ENCODE measurements around the gene ONECUT3.

Gene ONECUT3

GRCh38 chr19:1806184-1807029 lies 53.1 kb downstream of the ONECUT3 start:
- no peak overlapping the region for H3K9ac ChIP-seq (ENCODE audit: low read length in 5 of 5)
- H3K36me3 ChIP-seq (ENCODE audit: control insufficient read depth in 5 of 5, insufficient read depth in 5 of 5, low read length in 5 of 5): no peaks in the 10 kb centered on the region
- peaks cover 0 to under 1% (median 0%) of the 10 kb centered on the region in 5 donors for H3K4me1 ChIP-seq (ENCODE audit: control insufficient read depth in 5 of 5, insufficient read depth in 5 of 5, low read length in 5 of 5)
- H3K4me3 ChIP-seq (ENCODE audit: low read depth in 1 of 5, low read length in 5 of 5): no peak overlapping the region
- H3K9me3 ChIP-seq (ENCODE audit: control insufficient read depth in 5 of 5, low read length in 5 of 5): peaks cover 0 to 2% (median 0%) of the 10 kb centered on the region in 5 donors
- no peaks in the 10 kb centered on the region for H3K27me3 ChIP-seq (ENCODE audit: control insufficient read depth in 5 of 5, insufficient read depth in 4 of 5, low read length in 5 of 5)
- no peak overlapping the region for H3K27ac ChIP-seq (ENCODE audit: low read depth, low read length)

GRCh38 chr19:1807030-1807694 lies 53.9 kb downstream of the ONECUT3 start:
- Histone ChIP-seq H3K4me1 (ENCODE audit: control insufficient read depth in 5 of 5, insufficient read depth in 5 of 5, low read length in 5 of 5) (peaks cover 0 to 7% (median 5%) of the 10 kb centered on the region in 5 donors), H3K27ac (ENCODE audit: low read depth, low read length) (no peak overlapping the region), H3K27me3 (ENCODE audit: control insufficient read depth in 5 of 5, insufficient read depth in 4 of 5, low read length in 5 of 5) (no peaks in the 10 kb centered on the region), H3K4me3 (ENCODE audit: low read depth in 1 of 5, low read length in 5 of 5) (no peak overlapping the region), H3K9ac (ENCODE audit: low read length in 5 of 5) (no peak overlapping the region), H3K9me3 (ENCODE audit: control insufficient read depth in 5 of 5, low read length in 5 of 5) (peaks cover 0 to 2% (median 0%) of the 10 kb centered on the region in 5 donors), H3K36me3 (ENCODE audit: control insufficient read depth in 5 of 5, insufficient read depth in 5 of 5, low read length in 5 of 5) (no peaks in the 10 kb centered on the region)

DNA sequence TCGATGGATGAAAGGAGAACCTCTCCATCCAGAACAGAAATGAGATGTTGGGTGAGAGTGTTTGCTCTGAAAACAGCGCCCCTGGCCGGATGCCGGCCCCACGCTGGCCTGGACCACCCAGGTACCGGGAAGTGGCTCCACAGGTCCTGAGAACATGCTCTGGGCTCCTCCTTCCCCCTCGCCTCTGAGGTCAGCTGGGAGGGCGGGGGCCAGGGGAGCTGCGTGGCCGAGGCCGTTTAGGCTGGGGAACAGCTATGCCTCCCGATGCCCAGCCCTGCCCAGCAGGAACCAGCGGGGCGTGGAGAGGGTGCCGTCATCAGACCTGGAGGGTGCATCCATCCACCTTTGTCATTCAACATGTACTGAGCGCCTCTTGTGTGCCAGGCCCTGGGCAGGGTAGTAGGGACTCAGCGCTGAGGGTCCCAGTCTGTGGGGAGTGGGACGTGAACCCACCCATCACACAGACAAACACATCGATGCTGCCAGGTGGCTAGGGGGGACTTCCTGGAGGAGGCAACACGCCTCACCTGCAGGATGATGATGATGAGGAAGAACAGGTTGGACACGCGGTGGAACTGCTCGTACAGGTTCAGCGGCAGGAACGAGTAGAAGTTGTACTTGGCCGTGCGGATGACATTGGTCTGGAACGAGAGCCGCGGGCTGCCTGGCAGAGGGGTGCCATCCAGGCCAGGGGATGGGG lies 54.5 kb downstream of the ONECUT3 start:
- no peaks in the 10 kb centered on the region for H3K36me3 ChIP-seq (ENCODE audit: control insufficient read depth in 5 of 5, insufficient read depth in 5 of 5, low read length in 5 of 5)
- peaks cover 0 to 13% (median 9%) of the 10 kb centered on the region in 5 donors for H3K4me1 ChIP-seq (ENCODE audit: control insufficient read depth in 5 of 5, insufficient read depth in 5 of 5, low read length in 5 of 5)
- H3K4me3 ChIP-seq (ENCODE audit: low read depth in 1 of 5, low read length in 5 of 5): no peak overlapping the region
- H3K9me3 ChIP-seq (ENCODE audit: control insufficient read depth in 5 of 5, low read length in 5 of 5): peaks cover 0 to 2% (median 0%) of the 10 kb centered on the region in 5 donors
- H3K27me3 ChIP-seq (ENCODE audit: control insufficient read depth in 5 of 5, insufficient read depth in 4 of 5, low read length in 5 of 5): no peaks in the 10 kb centered on the region
- H3K27ac ChIP-seq (ENCODE audit: low read depth, low read length): no peak overlapping the region
- H3K9ac ChIP-seq (ENCODE audit: low read length in 5 of 5): no peak overlapping the region

- H3K9ac ChIP-seq (ENCODE audit: low read length in 5 of 5): no peak overlapping the region
- no peaks in the 10 kb centered on the region for H3K27me3 ChIP-seq (ENCODE audit: control insufficient read depth in 5 of 5, insufficient read depth in 4 of 5, low read length in 5 of 5)
- H3K9me3 ChIP-seq (ENCODE audit: control insufficient read depth in 5 of 5, low read length in 5 of 5): peaks cover 0 to 2% (median 0%) of the 10 kb centered on the region in 5 donors
- no peak overlapping the region for H3K4me3 ChIP-seq (ENCODE audit: low read depth in 1 of 5, low read length in 5 of 5)
- peaks cover 0 to 19% (median 14%) of the 10 kb centered on the region in 5 donors for H3K4me1 ChIP-seq (ENCODE audit: control insufficient read depth in 5 of 5, insufficient read depth in 5 of 5, low read length in 5 of 5)
- H3K36me3 ChIP-seq (ENCODE audit: control insufficient read depth in 5 of 5, insufficient read depth in 5 of 5, low read length in 5 of 5): no peaks in the 10 kb centered on the region
- H3K27ac ChIP-seq (ENCODE audit: low read depth, low read length): no peak overlapping the region
These were observed 55.1 kb downstream of the ONECUT3 start for GRCh38 chr19:1808395-1808731.

DNA sequence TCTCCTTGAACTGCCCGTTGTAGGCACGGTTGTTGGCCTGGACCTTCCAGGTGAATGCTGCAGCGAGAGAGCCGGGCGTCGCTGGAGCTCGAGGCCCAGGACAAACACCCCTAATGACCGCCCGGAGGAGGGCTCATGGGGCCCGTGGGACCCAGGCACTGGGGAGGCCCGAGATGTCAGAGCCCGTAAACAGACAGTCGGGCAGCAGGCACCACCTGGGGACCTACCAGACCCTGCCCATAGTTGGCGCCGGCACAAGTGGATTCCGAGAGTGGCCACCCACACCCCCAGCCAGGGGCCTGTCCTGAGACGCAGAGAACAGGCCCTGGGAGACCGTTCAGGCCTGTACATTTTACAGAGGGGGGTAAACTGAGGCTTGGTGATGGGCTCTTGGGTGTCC lies 56.4 kb downstream of the ONECUT3 start:
- Histone ChIP-seq H3K27ac (ENCODE audit: low read depth, low read length) (no peak overlapping the region), H3K4me3 (ENCODE audit: low read depth in 1 of 5, low read length in 5 of 5) (no peak overlapping the region), H3K9ac (ENCODE audit: low read length in 5 of 5) (no peak overlapping the region), H3K4me1 (ENCODE audit: control insufficient read depth in 5 of 5, insufficient read depth in 5 of 5, low read length in 5 of 5) (peaks cover 0 to 20% (median 15%) of the 10 kb centered on the region in 5 donors), H3K36me3 (ENCODE audit: control insufficient read depth in 5 of 5, insufficient read depth in 5 of 5, low read length in 5 of 5) (peaks cover 0 to 1% (median 0%) of the 10 kb centered on the region in 5 donors), H3K27me3 (ENCODE audit: control insufficient read depth in 5 of 5, insufficient read depth in 4 of 5, low read length in 5 of 5) (no peaks in the 10 kb centered on the region), H3K9me3 (ENCODE audit: control insufficient read depth in 5 of 5, low read length in 5 of 5) (no peaks in the 10 kb centered on the region)

GRCh38 chr19:1810439-1811160 lies 57.3 kb downstream of the ONECUT3 start:
- Histone ChIP-seq H3K9ac (ENCODE audit: low read length in 5 of 5) (no peak overlapping the region), H3K36me3 (ENCODE audit: control insufficient read depth in 5 of 5, insufficient read depth in 5 of 5, low read length in 5 of 5) (peaks cover 0 to 9% (median 2%) of the 10 kb centered on the region in 5 donors), H3K9me3 (ENCODE audit: control insufficient read depth in 5 of 5, low read length in 5 of 5) (no peaks in the 10 kb centered on the region), H3K27ac (ENCODE audit: low read depth, low read length) (peak overlapping the region; percentile 40), H3K27me3 (ENCODE audit: control insufficient read depth in 5 of 5, insufficient read depth in 4 of 5, low read length in 5 of 5) (no peaks in the 10 kb centered on the region), H3K4me3 (ENCODE audit: low read depth in 1 of 5, low read length in 5 of 5) (no peak overlapping the region), H3K4me1 (ENCODE audit: control insufficient read depth in 5 of 5, insufficient read depth in 5 of 5, low read length in 5 of 5) (peaks cover 0 to 20% (median 15%) of the 10 kb centered on the region in 5 donors)

- Histone ChIP-seq H3K27me3 (ENCODE audit: control insufficient read depth in 5 of 5, insufficient read depth in 4 of 5, low read length in 5 of 5) (no peaks in the 10 kb centered on the region), H3K9me3 (ENCODE audit: control insufficient read depth in 5 of 5, low read length in 5 of 5) (no peaks in the 10 kb centered on the region), H3K27ac (ENCODE audit: low read depth, low read length) (peak overlapping the region; percentile 40), H3K4me3 (ENCODE audit: low read depth in 1 of 5, low read length in 5 of 5) (peak overlapping the region in 2 of 5 donors; percentile 46 to 56), H3K36me3 (ENCODE audit: control insufficient read depth in 5 of 5, insufficient read depth in 5 of 5, low read length in 5 of 5) (peaks cover 0 to 17% (median 10%) of the 10 kb centered on the region in 5 donors), H3K9ac (ENCODE audit: low read length in 5 of 5) (no peak overlapping the region), H3K4me1 (ENCODE audit: control insufficient read depth in 5 of 5, insufficient read depth in 5 of 5, low read length in 5 of 5) (peaks cover 0 to 20% (median 15%) of the 10 kb centered on the region in 5 donors)
These were observed 58.2 kb downstream of the ONECUT3 start for GRCh38 chr19:1811472-1811894.

DNA sequence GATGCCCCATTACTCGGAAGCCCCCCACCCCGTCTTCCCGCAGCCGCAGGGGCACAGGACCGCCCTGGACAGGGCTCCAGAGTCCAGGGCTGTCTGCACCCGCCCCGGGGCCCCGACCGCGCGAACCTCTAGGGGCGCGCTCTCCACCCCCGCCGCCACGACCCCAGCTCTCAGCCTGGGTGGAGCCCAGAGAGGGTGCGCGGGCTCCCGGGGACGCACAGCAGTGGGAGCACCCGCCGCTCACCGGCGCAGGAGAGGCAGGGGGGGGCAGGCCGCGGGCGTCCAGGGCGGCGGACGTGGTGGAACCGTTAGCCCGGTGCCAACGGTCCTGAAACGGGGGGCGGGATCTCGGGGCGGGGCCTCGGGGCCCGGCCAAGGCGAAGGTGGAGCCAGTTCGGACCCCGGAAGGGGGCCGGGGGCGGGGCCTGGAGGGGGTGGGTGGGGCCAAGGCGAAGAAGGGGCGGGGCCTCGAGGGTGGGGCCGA lies 58.7 kb downstream of the ONECUT3 start, which contains the start of gene ATP8B3:
ATP8B3 (minus strand) TSS at position 335 of the 484 bp plus-strand sequence. CDS start 540 bp downstream, outside the sequence.
- peaks cover 0 to 22% (median 15%) of the 10 kb centered on the region in 5 donors for H3K36me3 ChIP-seq (ENCODE audit: control insufficient read depth in 5 of 5, insufficient read depth in 5 of 5, low read length in 5 of 5)
- no peaks in the 10 kb centered on the region for H3K9me3 ChIP-seq (ENCODE audit: control insufficient read depth in 5 of 5, low read length in 5 of 5)

More for the DNA sequence above, 58.7 kb downstream of the ONECUT3 start, which contains the start of gene ATP8B3:
- H3K27me3 ChIP-seq (ENCODE audit: control insufficient read depth in 5 of 5, insufficient read depth in 4 of 5, low read length in 5 of 5): no peaks in the 10 kb centered on the region
- H3K27ac ChIP-seq (ENCODE audit: low read depth, low read length): peak within 1 kb of the TSS; percentile 40
- H3K9ac ChIP-seq (ENCODE audit: low read length in 5 of 5): peak within 1 kb of the TSS in 4 of 5 donors; percentile 5 to 73 (median 54)
- H3K4me1 ChIP-seq (ENCODE audit: control insufficient read depth in 5 of 5, insufficient read depth in 5 of 5, low read length in 5 of 5): peaks cover 0 to 20% (median 15%) of the 10 kb centered on the region in 5 donors
- H3K4me3 ChIP-seq (ENCODE audit: low read depth in 1 of 5, low read length in 5 of 5): peak within 1 kb of the TSS; percentile 46 to 78 (median 65)

All from subcutaneous abdominal adipose tissue (tissue), 5 donors.